Fibroblast of mammary gland (primary cell): ENCODE results near the gene PDXDC1.
"Not testable (repeated sequence)": the region's sequence is repeated elsewhere in the genome, so short reads cannot be mapped to it uniquely, and the experiment has no call there.

ENCODE experiments used
- DNase-seq: peaks from one replicate; pipeline ENCODE4 v3.0.0-alpha.2; 2010; ENCODE audit warnings: low read depth
- H3K4me3 ChIP-seq: 2 replicates; pipeline ENCODE4 v1.5.1; 2011; ENCODE audit warnings: low read depth, mild to moderate bottlenecking, low read length, moderate library complexity; ENCODE audit not compliant: control insufficient read depth
- TF ChIP-seq, protein P1 (sequence below): conservative IDR thresholded peaks from 2 replicates; pipeline ENCODE4 v1.5.1; 2011; ENCODE audit warnings: low read depth, low read length, inconsistent platforms; ENCODE audit not compliant: control insufficient read depth, insufficient read depth

Gene PDXDC1

DNA sequence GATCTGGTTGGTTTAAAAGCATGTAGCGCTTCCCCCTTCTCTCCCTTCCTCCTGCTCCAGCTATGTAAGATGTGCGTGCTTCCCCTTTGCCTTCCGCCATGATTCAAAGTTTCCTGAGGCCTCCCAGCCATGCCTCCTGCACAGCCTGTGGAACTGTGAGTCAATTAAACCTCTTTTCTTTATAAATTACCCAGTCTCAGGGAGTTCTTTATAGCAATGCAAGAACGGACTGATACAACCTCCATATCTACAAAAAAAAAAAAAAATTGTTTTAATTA is 16.6 kb upstream of the PDXDC1 start:
- no peak overlapping the region for H3K4me3 ChIP-seq
- TF ChIP-seq, protein P1, sequence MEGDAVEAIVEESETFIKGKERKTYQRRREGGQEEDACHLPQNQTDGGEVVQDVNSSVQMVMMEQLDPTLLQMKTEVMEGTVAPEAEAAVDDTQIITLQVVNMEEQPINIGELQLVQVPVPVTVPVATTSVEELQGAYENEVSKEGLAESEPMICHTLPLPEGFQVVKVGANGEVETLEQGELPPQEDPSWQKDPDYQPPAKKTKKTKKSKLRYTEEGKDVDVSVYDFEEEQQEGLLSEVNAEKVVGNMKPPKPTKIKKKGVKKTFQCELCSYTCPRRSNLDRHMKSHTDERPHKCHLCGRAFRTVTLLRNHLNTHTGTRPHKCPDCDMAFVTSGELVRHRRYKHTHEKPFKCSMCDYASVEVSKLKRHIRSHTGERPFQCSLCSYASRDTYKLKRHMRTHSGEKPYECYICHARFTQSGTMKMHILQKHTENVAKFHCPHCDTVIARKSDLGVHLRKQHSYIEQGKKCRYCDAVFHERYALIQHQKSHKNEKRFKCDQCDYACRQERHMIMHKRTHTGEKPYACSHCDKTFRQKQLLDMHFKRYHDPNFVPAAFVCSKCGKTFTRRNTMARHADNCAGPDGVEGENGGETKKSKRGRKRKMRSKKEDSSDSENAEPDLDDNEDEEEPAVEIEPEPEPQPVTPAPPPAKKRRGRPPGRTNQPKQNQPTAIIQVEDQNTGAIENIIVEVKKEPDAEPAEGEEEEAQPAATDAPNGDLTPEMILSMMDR = no peak
- no peak for DNase-seq

DNA sequence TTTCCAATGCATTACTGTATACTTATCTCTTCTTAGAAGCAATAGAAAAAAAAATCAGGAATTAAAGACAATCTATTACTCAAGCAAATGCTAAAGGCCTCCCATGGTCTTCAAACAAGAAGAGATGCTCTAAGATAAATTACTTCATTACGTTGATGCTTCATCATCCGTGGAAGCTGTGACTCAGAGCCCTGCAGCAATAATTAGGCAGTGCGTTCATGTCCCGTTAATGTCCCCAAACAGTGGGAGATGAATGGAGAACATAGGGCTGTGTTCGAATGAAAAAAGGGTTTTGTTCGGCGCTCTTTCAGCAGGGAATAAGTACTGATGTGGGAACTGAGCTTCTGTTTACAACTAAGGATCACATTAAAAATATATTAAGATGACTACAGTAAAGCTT is 15.9 kb upstream of the PDXDC1 start:
- TF ChIP-seq, protein P1 = no peak
- DNase-seq = peak; percentile 35
- no peak overlapping the region for H3K4me3 ChIP-seq

DNA sequence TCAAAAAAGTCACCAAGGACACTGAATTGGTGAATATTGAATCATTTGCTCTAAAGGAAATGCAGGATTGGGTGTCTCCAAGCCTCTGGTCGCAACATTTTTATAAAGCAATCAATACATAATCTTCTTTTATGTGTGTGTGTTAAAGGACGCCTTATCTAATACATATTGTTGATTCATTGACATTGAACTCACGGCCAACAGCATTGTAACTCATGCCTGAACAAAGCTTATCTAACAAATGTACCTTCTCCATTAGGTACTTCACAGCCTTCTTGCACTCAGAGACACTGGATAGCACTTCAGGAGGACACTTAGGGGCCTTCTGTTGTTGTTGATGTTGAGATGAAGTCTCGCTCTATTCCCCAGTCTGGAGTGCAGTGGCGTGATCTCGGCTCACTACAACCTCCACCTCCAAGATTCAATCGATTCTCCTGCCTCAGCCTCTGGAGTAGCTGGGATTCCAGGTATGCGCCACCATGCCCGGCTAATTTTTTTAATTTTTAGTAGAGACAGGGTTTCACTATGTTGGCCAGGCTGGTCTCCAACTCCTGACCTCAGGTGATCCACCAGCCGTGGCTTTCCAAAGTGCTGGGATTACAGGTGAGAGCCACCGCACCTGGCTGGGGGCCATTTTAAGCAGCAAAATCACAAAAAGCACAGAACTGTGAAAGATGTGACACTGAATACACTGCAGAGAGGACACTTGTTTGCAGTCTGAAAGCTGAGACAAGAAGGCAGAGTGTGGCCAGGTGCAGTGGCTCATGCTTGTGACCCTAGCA is 13.2 kb upstream of the PDXDC1 start:
- TF ChIP-seq, protein P1 = no peak
- DNase-seq = no peak
- H3K4me3 ChIP-seq = no peak overlapping the region

DNA sequence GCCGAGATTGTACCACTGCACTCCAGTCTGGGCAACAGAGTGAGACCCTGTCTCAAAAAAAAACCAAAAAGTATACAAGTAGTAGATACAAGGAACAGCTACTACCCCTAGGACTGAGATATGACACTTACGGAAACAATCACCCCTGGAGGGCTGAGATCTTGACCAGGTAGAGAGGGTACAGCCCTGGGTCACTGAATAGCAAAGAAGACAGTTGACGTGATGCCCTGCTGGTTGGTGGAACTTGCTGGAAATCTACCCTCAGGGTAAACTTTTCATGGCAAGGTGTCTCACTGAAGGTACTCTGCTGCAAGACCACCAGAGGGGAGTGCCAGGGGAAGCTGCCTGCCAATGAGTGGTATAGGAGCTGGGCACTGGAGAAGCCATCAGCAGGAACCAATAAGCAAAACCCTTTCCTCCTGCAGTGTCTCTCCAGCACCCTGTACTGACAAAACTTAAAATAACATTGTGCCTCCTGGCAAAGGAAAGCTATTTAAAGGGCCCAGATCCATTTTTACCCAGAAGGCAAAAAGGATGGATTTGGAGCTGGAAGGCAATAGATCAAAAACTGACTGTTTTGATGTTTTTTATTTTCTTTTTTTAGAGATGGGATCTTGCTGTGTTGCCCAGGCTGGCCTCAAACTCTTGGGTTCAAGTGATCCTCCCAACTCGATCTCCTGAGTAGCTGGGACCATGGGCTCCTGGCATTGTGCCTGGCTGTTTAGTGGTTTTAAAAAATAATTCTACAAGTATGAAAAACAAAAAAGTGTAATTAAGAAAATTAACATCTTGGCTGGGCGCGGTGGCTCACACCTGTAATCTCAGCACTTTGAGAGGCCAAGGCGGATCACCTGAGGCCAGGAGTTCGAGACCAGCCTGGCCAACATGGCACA is 11.3 kb upstream of the PDXDC1 start:
- TF ChIP-seq, protein P1 = no peak
- no peak for DNase-seq
- H3K4me3 ChIP-seq = no peak overlapping the region

DNA sequence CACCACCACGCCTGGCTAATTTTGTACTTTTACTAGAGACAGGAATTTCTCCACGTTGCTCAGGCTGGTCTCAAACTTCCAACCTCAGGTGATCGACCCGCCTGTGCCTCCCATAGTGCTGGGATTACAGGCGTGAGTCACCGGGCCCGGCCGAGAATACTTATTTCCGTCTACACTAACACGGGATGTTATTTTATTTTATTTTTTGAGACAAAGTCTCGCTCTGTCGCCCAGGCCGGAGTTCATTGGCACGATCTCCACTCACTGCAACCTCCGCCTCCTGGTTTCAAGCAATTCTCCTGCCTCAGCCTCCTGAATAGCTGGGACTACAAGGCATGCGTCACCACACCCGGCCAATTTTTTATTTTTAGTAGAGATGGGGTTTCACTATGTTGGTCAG is 9.5 kb upstream of the PDXDC1 start:
- DNase-seq = no peak
- no peak overlapping the region for H3K4me3 ChIP-seq
- TF ChIP-seq, protein P1 = no peak

DNA sequence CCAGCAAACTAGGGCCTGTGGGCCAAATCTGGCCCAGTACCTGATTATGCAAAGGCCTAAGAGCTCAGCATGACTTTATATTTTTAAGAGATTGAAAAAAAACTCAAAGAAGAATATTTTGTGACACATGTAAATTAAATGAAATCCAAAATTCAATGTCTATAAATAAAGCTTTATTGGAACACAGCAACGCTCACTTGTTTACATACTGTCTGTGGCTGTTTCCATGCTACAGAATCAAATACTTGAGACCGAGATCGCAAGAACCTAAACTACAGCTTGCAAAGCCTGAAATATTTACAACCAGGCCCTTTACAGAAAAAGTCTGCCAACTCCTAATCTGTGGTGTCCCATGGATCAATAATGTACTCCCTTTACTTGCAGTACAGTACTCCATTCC is 5.0 kb upstream of the PDXDC1 start:
- H3K4me3 ChIP-seq, DNase-seq: not testable (repeated sequence)

DNA sequence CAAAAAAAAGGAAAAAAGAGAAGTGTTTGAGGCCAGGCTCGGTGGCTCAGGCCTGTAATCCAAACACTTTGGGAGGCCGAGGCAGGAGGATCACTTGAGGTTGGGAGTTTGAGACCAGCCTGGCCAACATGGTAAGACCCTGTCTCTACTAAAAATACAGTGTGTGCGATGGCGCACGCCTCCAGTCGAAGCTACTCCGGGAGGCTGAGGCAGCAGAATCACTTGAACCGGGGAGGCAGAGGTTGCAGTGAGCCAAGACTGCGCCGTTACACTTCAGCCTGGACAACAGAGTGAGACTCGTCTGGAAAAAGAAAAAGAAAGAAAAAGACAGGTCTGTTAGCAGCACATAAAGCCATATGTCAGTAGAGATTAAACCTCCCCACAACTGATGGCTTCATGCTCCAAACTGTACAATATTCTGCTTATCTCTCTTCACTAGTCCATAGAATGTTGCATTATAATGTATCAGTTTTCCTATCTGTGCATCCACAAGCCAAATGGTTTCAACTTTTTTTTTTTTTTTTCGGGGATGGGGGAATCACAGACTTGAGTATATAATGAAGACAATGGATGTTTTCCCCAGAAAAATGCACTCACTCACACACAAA is 3.1 kb upstream of the PDXDC1 start:
- H3K4me3 ChIP-seq, DNase-seq: not testable (repeated sequence)

DNA sequence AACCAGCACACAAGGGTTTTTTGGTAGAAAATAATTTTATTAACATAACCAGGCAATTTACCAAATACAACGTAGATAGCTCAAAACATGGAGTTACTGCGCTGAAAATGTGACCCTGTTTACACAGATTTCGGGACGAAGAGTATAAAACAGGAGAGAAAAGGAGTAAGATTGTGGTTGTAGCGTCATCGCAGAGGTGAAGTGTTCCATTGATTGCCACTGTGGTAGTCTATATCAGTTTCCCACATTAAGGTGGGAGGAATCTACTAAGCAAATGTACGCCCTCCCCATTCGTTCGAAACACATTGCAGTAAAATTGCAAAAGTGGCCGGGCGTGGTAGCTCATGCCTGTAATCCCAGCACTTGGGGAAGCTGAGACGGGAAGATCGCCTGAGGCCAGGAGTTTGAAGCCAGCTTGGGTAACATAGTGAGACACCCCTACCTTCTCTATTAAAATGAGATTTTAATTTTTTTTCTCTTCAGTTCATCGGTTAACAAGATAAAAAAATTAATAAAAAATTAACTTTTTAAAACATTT is 972 bp upstream of the PDXDC1 start:
- H3K4me3 ChIP-seq = not testable (repeated sequence)

DNA sequence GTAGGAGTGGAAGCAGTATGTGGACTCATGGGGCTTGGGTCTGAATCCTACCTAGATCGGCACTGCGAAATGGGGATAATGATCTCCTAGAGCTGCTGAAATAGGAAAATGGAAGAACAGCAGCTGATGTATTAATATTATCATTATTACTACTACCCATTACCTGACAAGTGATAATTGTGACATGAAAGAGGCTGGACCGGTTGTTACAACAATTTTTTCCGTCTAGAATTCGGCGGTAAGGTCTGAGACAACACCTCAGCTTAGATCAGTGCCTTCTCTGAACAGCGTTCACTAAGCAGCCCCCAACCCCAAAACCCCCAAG is 533 bp upstream of the PDXDC1 start:
- DNase-seq = peak; percentile 31
- peak overlapping the region; percentile 68 for H3K4me3 ChIP-seq

More for the DNA sequence above, 972 bp upstream of the PDXDC1 start:
- not testable (repeated sequence) for DNase-seq

DNA sequence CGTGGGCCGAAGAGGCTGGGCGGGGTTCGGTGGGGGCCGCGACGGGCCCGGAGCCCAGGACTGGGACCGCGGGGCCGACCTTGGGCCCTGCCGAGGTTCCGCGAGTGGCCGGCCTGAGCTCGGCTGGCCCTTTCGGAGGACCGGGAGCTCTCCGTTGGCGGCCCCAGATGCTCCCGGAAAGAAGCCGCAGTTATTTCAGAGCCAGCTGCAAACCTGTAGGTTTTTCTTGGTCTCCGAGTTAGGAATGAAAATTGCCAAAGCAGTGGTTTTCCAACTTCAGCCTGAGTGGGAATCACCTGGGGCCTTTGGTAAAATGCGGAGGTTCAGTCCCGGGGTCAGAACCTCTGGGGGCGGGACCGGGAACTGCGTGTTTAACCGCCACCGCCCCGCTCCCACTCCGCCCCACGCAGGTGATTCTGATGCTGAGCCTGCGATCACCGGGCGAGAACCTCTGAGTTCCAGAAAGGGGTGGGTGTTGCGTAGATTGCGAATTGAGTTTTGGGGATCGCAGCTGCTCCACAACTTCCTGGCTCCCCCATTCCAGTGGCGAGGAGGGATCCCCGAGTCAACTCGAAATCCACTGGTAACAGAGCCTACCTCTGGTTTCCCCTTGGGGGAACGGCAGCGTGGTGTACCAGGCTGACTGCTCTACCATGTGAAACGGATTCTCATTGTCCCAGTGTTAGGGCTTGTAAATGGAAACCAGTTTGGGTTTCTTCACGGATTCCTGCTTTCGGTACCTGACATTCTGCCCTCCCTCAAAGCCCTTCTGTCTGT is 780 bp downstream of the PDXDC1 start:
- DNase-seq = not testable (repeated sequence)

DNA sequence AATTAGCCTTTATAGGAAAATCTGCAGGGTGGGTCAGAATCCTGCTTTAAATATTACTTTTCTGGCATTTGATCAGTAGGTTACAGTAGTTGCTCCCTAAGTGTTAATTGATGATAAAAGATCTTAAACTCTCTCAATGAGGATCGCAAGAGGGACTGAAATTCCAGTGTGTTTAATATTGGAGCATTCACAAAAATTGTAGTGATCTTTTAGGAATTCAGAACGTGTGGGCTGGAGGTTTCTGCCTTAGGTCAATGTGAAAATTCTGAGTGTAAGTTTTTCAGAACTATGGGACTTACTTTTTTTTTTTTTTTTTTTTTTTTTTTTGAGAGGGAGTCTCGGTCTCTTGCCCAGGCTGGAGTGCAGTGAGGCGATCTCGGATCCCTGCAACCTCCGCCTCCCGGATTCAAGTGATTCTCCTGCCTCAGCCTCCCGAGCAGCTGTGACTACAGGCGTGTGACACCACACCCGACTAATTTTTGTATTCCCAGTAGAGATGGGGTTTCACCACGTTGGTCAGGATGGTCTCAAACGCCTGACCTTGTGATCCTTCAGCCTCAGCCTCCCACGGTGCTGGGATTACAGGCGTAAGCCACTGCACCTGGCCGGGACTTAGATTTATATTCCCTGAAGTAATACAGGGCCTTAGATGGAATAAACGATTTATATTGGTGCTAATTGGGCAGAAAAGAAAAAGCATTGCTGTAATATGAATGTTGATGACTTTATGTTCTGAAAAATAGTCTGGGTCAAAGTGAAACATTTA is 2.3 kb downstream of the PDXDC1 start:
- not testable (repeated sequence) for H3K4me3 ChIP-seq, DNase-seq

More for the DNA sequence above, 780 bp downstream of the PDXDC1 start:
- peak overlapping the region; percentile 68 for H3K4me3 ChIP-seq
